Prostate gland (tissue), 2 donors: ENCODE measurements around the gene SON.

Source experiments
- POLR2A ChIP-seq: fragments of 450-650 bp; IDR thresholded peaks from one replicate; pipeline ENCODE4 v1.6.1; 2016; ENCODE audit warnings: antibody characterized with exemption, mild to moderate bottlenecking
- TF ChIP-seq, protein P1 (sequence below), 4 experiments: fragments of 200-600 bp in 2 of 4; fragments of 450-650 bp in 2 of 4; sonication (generic) in 2 of 4; IDR thresholded peaks; 1 replicate in 3 of 4; 2 replicates in 1 of 4; pipeline ENCODE4 v1.5.1; 2016 to 2019; ENCODE audit warnings: antibody characterized with exemption in 4 of 4, mild to moderate bottlenecking in 2 of 4, moderate library complexity in 2 of 4

DNA sequence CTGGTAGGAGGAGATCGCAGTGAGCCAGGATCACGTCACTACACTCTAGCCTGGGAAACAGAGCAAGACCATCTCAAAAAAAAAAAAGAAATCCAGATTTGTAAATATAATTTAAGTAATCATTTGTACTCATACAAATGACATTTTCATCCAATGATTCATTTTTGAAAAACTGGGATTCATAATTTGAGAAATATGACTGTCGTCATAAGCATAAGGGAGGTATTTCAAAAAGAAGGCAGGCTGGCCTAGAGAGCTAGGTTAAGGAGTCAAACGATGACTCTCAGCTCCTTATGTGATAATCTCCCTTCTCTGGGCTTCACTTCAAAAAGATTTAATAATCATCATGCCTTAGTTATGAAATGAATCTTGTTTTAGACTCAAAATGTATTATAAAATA, 3.2 kb upstream of the SON start:
- TF ChIP-seq, protein P1, sequence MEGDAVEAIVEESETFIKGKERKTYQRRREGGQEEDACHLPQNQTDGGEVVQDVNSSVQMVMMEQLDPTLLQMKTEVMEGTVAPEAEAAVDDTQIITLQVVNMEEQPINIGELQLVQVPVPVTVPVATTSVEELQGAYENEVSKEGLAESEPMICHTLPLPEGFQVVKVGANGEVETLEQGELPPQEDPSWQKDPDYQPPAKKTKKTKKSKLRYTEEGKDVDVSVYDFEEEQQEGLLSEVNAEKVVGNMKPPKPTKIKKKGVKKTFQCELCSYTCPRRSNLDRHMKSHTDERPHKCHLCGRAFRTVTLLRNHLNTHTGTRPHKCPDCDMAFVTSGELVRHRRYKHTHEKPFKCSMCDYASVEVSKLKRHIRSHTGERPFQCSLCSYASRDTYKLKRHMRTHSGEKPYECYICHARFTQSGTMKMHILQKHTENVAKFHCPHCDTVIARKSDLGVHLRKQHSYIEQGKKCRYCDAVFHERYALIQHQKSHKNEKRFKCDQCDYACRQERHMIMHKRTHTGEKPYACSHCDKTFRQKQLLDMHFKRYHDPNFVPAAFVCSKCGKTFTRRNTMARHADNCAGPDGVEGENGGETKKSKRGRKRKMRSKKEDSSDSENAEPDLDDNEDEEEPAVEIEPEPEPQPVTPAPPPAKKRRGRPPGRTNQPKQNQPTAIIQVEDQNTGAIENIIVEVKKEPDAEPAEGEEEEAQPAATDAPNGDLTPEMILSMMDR (IDR thresholded peaks at IDR 0.05) = no peak
- TF ChIP-seq POLR2A = no peak
